Prostate gland (tissue), 2 donors: Measurements from ENCODE around the gene TMEM30A.

Source experiments
- POLR2A ChIP-seq: fragments of 450-650 bp; IDR thresholded peaks from one replicate; pipeline ENCODE4 v1.6.1; 2016; ENCODE audit warnings: antibody characterized with exemption, mild to moderate bottlenecking
- POLR2AphosphoS5 ChIP-seq: sonication (generic); formaldehyde crosslinking; IDR thresholded peaks from one replicate; pipeline ENCODE4 v1.6.1; 2017; ENCODE audit warnings: antibody characterized with exemption
- TF ChIP-seq, protein P1 (sequence below), 4 experiments: fragments of 200-600 bp in 2 of 4; fragments of 450-650 bp in 2 of 4; sonication (generic) in 2 of 4; IDR thresholded peaks; 1 replicate in 3 of 4; 2 replicates in 1 of 4; pipeline ENCODE4 v1.5.1; 2016 to 2019; ENCODE audit warnings: antibody characterized with exemption in 4 of 4, mild to moderate bottlenecking in 2 of 4, moderate library complexity in 2 of 4

DNA sequence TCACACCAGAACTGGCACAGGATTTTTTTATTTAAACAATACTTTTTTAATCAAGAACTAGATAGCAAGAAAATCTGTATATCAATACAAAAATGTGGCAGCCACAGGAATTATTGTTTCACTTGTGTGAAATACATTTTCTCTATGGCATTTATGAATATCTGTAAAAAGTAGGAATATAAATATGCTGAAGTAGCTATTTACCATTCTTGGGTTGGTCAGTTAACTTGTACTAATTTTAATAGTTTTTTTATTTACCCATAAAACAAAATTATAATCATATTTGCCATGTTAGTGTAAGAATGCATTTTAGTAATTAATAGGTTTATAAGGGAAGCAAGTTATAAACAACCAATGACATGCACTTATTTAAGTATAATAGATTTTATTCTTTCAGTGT is 31.4 kb upstream of the TMEM30A start:
- TF ChIP-seq, protein P1, sequence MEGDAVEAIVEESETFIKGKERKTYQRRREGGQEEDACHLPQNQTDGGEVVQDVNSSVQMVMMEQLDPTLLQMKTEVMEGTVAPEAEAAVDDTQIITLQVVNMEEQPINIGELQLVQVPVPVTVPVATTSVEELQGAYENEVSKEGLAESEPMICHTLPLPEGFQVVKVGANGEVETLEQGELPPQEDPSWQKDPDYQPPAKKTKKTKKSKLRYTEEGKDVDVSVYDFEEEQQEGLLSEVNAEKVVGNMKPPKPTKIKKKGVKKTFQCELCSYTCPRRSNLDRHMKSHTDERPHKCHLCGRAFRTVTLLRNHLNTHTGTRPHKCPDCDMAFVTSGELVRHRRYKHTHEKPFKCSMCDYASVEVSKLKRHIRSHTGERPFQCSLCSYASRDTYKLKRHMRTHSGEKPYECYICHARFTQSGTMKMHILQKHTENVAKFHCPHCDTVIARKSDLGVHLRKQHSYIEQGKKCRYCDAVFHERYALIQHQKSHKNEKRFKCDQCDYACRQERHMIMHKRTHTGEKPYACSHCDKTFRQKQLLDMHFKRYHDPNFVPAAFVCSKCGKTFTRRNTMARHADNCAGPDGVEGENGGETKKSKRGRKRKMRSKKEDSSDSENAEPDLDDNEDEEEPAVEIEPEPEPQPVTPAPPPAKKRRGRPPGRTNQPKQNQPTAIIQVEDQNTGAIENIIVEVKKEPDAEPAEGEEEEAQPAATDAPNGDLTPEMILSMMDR (IDR thresholded peaks at IDR 0.05), result no peak
- TF ChIP-seq POLR2A (no peak), POLR2AphosphoS5 (no peak)
